Measurements from ENCODE around the gene RDH12. TPM values are rescaled to one million over a fixed set of nuclear protein-coding genes. Genes with fewer than 3 reads are reported as not detected.
"Not testable (repeated sequence)": the region's sequence is repeated elsewhere in the genome, so short reads cannot be mapped to it uniquely, and the experiment has no call there.

The RDH12 gene
- total RNA-seq: not detected in 2 replicates
- not detected in 2 replicates for polyA plus RNA-seq
- polyA plus RNA-seq (2012): not detected in 2 replicates
- not detected in 2 replicates for polyA minus RNA-seq (ENCODE audit: low replicate concordance)

DNA sequence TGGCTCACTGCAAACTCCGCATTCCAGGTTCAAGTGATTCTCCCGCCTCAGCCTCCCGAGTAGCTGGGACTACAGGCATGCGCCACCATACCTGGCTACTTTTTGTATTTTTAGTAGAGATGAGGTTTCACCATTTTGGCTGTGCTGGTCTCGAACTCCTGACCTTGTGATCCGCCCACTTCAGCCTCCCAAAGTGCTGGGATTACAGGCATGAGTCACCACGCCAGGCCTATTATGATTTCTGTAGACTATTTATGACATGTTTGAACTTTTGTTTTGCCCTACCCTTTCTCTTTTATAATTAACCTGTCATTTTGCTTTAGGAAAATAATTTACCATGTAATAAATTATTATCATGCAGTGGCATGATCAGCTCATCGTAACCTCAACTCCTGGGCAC, at the start of gene RDH12:
Gene RDH12 (plus strand): TSS at position 395 of the 400 bp plus-strand sequence. CDS start 20,757 bp downstream, outside the sequence.
- H3K79me2 ChIP-seq (ENCODE audit: control insufficient read depth, insufficient read depth, low read length); H3K27me3 ChIP-seq (ENCODE audit: control insufficient read depth, insufficient read depth, low read length); H3K4me1 ChIP-seq (ENCODE audit: control insufficient read depth, extremely low read depth, insufficient read depth, low read length); H2AFZ ChIP-seq (ENCODE audit: low read length); H3K4me3 ChIP-seq (replicated peaks in 1 of 4; ENCODE audit: control extremely low read depth in 1 of 4, insufficient read depth in 1 of 4, low read depth in 3 of 4, low read length in 4 of 4); H4K20me1 ChIP-seq (ENCODE audit: control insufficient read depth, extremely low read depth, insufficient read depth, low read length); H3K9me3 ChIP-seq (ENCODE audit: control insufficient read depth, insufficient read depth, low read depth, low read length); DNase-seq (ENCODE audit: low read depth in 2 of 2); H3K36me3 ChIP-seq (ENCODE audit: control insufficient read depth, insufficient read depth, low read length); H3K9ac ChIP-seq (ENCODE audit: insufficient read depth, low read length); H3K4me2 ChIP-seq (ENCODE audit: extremely low read depth, insufficient read depth, low read length); H3K27ac ChIP-seq (ENCODE audit: insufficient read depth, low read length): not testable (repeated sequence)

DNA sequence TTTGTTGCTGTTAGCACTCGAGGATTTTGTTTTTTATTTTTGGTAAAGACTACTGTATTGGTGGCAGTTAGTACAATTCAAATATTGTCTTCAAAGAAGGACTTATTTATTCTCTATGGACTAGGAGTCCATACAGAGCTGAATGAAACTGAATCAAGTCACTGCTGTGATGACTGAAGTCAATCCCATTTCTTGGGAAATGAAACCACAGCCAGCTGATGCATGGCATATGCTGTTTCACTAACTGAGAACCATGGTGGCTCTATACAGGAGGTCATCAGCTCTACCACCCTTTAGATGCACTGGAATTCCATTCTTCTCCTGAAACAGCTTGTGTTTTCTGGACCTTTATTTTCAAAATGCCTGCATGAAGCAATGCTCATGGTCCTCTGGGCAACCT, 49.5 kb upstream of the RDH12 start:
- peaks cover 8% of the 10 kb centered on the region for H3K4me1 ChIP-seq (ENCODE audit: control insufficient read depth, extremely low read depth, insufficient read depth, low read length)
- no peaks in the 10 kb centered on the region for H3K9me3 ChIP-seq (ENCODE audit: control insufficient read depth, insufficient read depth, low read depth, low read length)
- H3K27ac ChIP-seq (ENCODE audit: insufficient read depth, low read length): no peak overlapping the region
- peaks cover 7% of the 10 kb centered on the region for H3K36me3 ChIP-seq (ENCODE audit: control insufficient read depth, insufficient read depth, low read length)
- H4K20me1 ChIP-seq (ENCODE audit: control insufficient read depth, extremely low read depth, insufficient read depth, low read length): peaks cover 1% of the 10 kb centered on the region
- H3K79me2 ChIP-seq (ENCODE audit: control insufficient read depth, insufficient read depth, low read length): no peaks in the 10 kb centered on the region
- TF ChIP-seq, protein P1, sequence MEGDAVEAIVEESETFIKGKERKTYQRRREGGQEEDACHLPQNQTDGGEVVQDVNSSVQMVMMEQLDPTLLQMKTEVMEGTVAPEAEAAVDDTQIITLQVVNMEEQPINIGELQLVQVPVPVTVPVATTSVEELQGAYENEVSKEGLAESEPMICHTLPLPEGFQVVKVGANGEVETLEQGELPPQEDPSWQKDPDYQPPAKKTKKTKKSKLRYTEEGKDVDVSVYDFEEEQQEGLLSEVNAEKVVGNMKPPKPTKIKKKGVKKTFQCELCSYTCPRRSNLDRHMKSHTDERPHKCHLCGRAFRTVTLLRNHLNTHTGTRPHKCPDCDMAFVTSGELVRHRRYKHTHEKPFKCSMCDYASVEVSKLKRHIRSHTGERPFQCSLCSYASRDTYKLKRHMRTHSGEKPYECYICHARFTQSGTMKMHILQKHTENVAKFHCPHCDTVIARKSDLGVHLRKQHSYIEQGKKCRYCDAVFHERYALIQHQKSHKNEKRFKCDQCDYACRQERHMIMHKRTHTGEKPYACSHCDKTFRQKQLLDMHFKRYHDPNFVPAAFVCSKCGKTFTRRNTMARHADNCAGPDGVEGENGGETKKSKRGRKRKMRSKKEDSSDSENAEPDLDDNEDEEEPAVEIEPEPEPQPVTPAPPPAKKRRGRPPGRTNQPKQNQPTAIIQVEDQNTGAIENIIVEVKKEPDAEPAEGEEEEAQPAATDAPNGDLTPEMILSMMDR (conservative IDR thresholded peaks at IDR 0.05 in 1 of 2, IDR thresholded peaks at IDR 0.05 in 1 of 2; ENCODE audit: low read depth in 1 of 2, low read length in 2 of 2): no peak
- no peak for TF ChIP-seq EZH2 (IDR thresholded peaks at IDR 0.05; ENCODE audit: low read length, missing control alignments)
- no peak for DNase-seq (ENCODE audit: low read depth in 2 of 2)
- no peak overlapping the region for H2AFZ ChIP-seq (ENCODE audit: low read length)
- no peak overlapping the region for H3K4me3 ChIP-seq (replicated peaks in 1 of 4; ENCODE audit: control extremely low read depth in 1 of 4, insufficient read depth in 1 of 4, low read depth in 3 of 4, low read length in 4 of 4)
- no peak overlapping the region for H3K4me2 ChIP-seq (ENCODE audit: extremely low read depth, insufficient read depth, low read length)
- no peak overlapping the region for H3K9ac ChIP-seq (ENCODE audit: insufficient read depth, low read length)
- H3K27me3 ChIP-seq (ENCODE audit: control insufficient read depth, insufficient read depth, low read length): no peaks in the 10 kb centered on the region

DNA sequence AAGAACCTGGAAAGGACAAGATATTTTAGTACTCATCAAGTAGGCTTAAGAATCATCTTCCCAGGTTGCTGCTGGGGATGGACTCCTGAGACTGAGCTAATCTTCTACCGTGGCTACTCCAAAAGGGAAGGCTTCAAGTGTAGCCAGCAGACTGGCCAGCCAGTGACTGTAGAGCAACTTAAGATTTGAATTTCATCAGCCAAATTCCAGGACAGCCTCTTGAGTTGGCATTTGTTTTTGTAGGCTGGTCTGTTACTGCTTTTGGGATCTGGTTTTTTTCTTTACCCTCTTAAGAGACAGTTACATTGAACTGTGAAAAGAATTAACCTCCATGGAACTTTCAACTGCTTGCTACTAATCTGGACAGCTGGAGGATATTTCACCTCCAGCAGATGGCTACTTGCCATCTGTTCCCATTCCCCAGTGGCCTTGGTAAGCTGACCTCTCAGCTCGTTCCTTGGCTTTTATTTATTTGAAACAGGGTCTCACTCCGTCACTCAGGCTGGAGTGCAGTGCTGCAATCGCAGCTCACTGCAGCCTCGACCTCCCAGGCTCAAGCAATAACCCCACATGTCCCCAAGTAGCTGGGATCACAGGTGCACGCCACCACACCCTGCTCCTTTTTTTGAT, 47.9 kb upstream of the RDH12 start:
- H3K9ac ChIP-seq (ENCODE audit: insufficient read depth, low read length): no peak overlapping the region
- no peak overlapping the region for H3K27ac ChIP-seq (ENCODE audit: insufficient read depth, low read length)
- DNase-seq (ENCODE audit: low read depth in 2 of 2): peak in 1 of 2 donors; percentile 58
- peaks cover 8% of the 10 kb centered on the region for H3K4me1 ChIP-seq (ENCODE audit: control insufficient read depth, extremely low read depth, insufficient read depth, low read length)
- TF ChIP-seq, protein P1 (conservative IDR thresholded peaks at IDR 0.05 in 1 of 2, IDR thresholded peaks at IDR 0.05 in 1 of 2; ENCODE audit: low read depth in 1 of 2, low read length in 2 of 2): no peak
- TF ChIP-seq EZH2 (IDR thresholded peaks at IDR 0.05; ENCODE audit: low read length, missing control alignments): no peak
- H3K9me3 ChIP-seq (ENCODE audit: control insufficient read depth, insufficient read depth, low read depth, low read length): no peaks in the 10 kb centered on the region
- H3K27me3 ChIP-seq (ENCODE audit: control insufficient read depth, insufficient read depth, low read length): no peaks in the 10 kb centered on the region
- no peak overlapping the region for H3K4me2 ChIP-seq (ENCODE audit: extremely low read depth, insufficient read depth, low read length)
- peaks cover 1% of the 10 kb centered on the region for H4K20me1 ChIP-seq (ENCODE audit: control insufficient read depth, extremely low read depth, insufficient read depth, low read length)
- H3K79me2 ChIP-seq (ENCODE audit: control insufficient read depth, insufficient read depth, low read length): no peaks in the 10 kb centered on the region
- H2AFZ ChIP-seq (ENCODE audit: low read length): no peak overlapping the region
- peaks cover 6% of the 10 kb centered on the region for H3K36me3 ChIP-seq (ENCODE audit: control insufficient read depth, insufficient read depth, low read length)
- H3K4me3 ChIP-seq (replicated peaks in 1 of 4; ENCODE audit: control extremely low read depth in 1 of 4, insufficient read depth in 1 of 4, low read depth in 3 of 4, low read length in 4 of 4): no peak overlapping the region
